MV-4-11 (cell line): Measurements from ENCODE around the gene EEF2K.

Experiments
- DNase-seq: peaks from one replicate; lab custom pipeline; 2025; lab: John Stamatoyannopoulos, UW

The EEF2K gene

GRCh38 chr16:22317625-22318024 lies 111.5 kb downstream of the EEF2K start:
- no peak for DNase-seq

- peak; percentile 20 for DNase-seq
Observed at GRCh38 chr16:22318690-22319358, 112.7 kb downstream of the EEF2K start.

GRCh38 chr16:22320572-22321339 lies 114.7 kb downstream of the EEF2K start:
- DNase-seq: no peak

GRCh38 chr16:22321340-22322001 lies 115.4 kb downstream of the EEF2K start:
- peak; percentile 46 for DNase-seq

- DNase-seq: no peak
Observed at GRCh38 chr16:22322021-22322471, 116.0 kb downstream of the EEF2K start.

- no peak for DNase-seq
Observed at GRCh38 chr16:22322741-22323140, 116.7 kb downstream of the EEF2K start.

GRCh38 chr16:22323173-22323958 lies 117.3 kb downstream of the EEF2K start:
- DNase-seq: no peak

GRCh38 chr16:22323959-22324786 lies 118.1 kb downstream of the EEF2K start:
- no peak for DNase-seq

- DNase-seq: no peak
Observed at GRCh38 chr16:22324787-22325597, 118.9 kb downstream of the EEF2K start.

- no peak for DNase-seq
Observed at GRCh38 chr16:22325598-22326368, 119.7 kb downstream of the EEF2K start.

GRCh38 chr16:22326369-22326652 lies 120.2 kb downstream of the EEF2K start:
- DNase-seq: no peak

- DNase-seq: no peak
Observed at GRCh38 chr16:22326771-22327445, 120.8 kb downstream of the EEF2K start.

- DNase-seq: no peak
Observed at GRCh38 chr16:22327446-22327775, 121.3 kb downstream of the EEF2K start.

GRCh38 chr16:22328081-22328725 lies 122.1 kb downstream of the EEF2K start:
- DNase-seq: no peak

- no peak for DNase-seq
Observed at GRCh38 chr16:22329199-22329695, 123.2 kb downstream of the EEF2K start.

GRCh38 chr16:22330326-22330725 lies 124.2 kb downstream of the EEF2K start:
- peak; percentile 25 for DNase-seq

GRCh38 chr16:22333457-22333994 lies 127.4 kb downstream of the EEF2K start:
- DNase-seq: no peak

GRCh38 chr16:22335668-22336246 lies 129.7 kb downstream of the EEF2K start:
- no peak for DNase-seq
